Activated naive CD4-positive, alpha-beta T cell treated with anti-CD3 and anti-CD28 coated beads, Interleukin-2, amount 50 U/mL, for 16 hours (primary cell): ENCODE results near the gene MDFI.

Source experiments
- DNase-seq: peaks from one replicate; pipeline ENCODE4 v3.0.0-alpha.2; 2020

The MDFI gene

GRCh38 chr6:41635365-41635764 is 2.9 kb upstream of the MDFI start:
- no peak for DNase-seq

GRCh38 chr6:41636833-41637193 is 1.5 kb upstream of the MDFI start:
- DNase-seq, result peak; percentile 10

GRCh38 chr6:41637194-41638001 is 870 bp upstream of the MDFI start:
- DNase-seq, result no peak

GRCh38 chr6:41638935-41639808 is 904 bp downstream of the MDFI start:
- no peak for DNase-seq

- no peak for DNase-seq
Observed at GRCh38 chr6:41639809-41640371, 1.6 kb downstream of the MDFI start.

GRCh38 chr6:41640426-41640825 is 2.2 kb downstream of the MDFI start:
- peak; percentile 6 for DNase-seq

- no peak for DNase-seq
Observed at GRCh38 chr6:41641352-41641925, 3.2 kb downstream of the MDFI start.

GRCh38 chr6:41642090-41642959 is 4.1 kb downstream of the MDFI start:
- no peak for DNase-seq

- no peak for DNase-seq
Observed at GRCh38 chr6:41642960-41643898, 5.0 kb downstream of the MDFI start.

- no peak for DNase-seq
Observed at GRCh38 chr6:41643899-41644269, 5.6 kb downstream of the MDFI start.

GRCh38 chr6:41644297-41644879 is 6.1 kb downstream of the MDFI start:
- DNase-seq, result no peak

- DNase-seq, result no peak
Observed at GRCh38 chr6:41645007-41645618, 6.8 kb downstream of the MDFI start.

- no peak for DNase-seq
Observed at GRCh38 chr6:41646026-41646795, 7.9 kb downstream of the MDFI start.

- no peak for DNase-seq
Observed at GRCh38 chr6:41647061-41647511, 8.8 kb downstream of the MDFI start.

GRCh38 chr6:41648070-41648585 is 9.9 kb downstream of the MDFI start:
- no peak for DNase-seq

GRCh38 chr6:41648921-41649320 is 10.7 kb downstream of the MDFI start:
- DNase-seq, result no peak

GRCh38 chr6:41649596-41649995 is 11.3 kb downstream of the MDFI start:
- DNase-seq, result no peak

- DNase-seq, result no peak
Observed at GRCh38 chr6:41650120-41650519, 11.9 kb downstream of the MDFI start.

- DNase-seq, result no peak
Observed at GRCh38 chr6:41651246-41651961, 13.1 kb downstream of the MDFI start.
